Measurements from ENCODE around the gene ADORA1. TPM values are rescaled to one million over a fixed set of nuclear protein-coding genes. Genes with fewer than 3 reads are reported as not detected.

ADORA1 gene
- total and polyA plus RNA-seq, 2 donors (not counting 1 experiment from before 2014, with no cell fraction given): not detected

DNA sequence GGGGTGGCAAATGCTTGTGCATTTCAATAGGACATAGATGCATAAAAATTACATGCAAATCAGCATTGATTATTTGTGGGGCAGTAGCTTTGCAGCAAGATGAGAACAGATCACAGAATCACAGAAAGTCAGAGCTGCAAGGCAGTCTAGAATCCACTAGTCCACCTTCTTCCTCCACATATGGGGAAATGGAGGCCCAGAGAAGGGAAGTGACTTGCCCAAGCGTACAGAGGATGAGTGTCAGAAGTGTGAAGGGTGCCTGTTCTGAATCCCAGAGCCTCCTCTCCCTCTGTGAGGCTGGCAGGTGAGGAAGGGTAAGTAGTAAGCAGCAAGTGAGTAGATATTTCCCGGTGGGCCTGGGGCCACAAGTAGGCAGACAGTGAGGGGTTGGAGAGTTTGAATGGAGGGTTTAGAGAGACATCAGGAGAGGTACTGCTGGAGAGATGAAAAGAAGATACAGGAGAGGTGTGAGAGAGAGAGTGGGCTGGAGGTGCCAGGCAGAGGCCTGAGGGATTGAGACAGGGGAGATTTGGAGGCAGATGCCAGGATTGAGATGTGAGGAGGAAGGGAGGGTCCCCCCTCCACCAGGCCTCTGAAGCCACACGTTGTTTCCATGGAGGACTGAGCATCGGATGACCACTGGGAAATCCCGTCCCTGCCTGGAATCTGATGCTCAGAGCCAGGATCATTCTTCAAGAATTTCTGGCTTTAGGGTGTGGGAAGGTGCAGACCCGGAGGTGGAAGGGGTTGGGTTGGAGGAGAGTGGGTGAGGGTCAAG lies 36.9 kb upstream of the ADORA1 start:
- peaks cover 6 to 13% (median 8%) of the 10 kb centered on the region in 3 donors for H3K9me3 ChIP-seq (ENCODE audit: control extremely low read depth in 1 of 3, control insufficient read depth in 2 of 3, insufficient read depth in 1 of 3, low read length in 2 of 3)
- H4K20me1 ChIP-seq (ENCODE audit: control insufficient read depth, insufficient read depth, low read length, poor library complexity, severe bottlenecking): no peaks in the 10 kb centered on the region
- H3K9me3 Mint-ChIP-seq (ENCODE audit: insufficient read depth): peaks cover 13% of the 10 kb centered on the region
- 77% methylated on average over 6 of the region's 6 CpGs for WGBS (ENCODE audit: insufficient coverage)
- no peak for TF ChIP-seq EZH2 (IDR thresholded peaks at IDR 0.05; ENCODE audit: borderline replicate concordance, insufficient read depth, low read depth, low read length, poor library complexity, severe bottlenecking)
- H3K27ac Mint-ChIP-seq: no peak overlapping the region
- ChIA-PET POLR2A (no interaction called here), CTCF (interaction anchor here (0.7 kb wide), 1 partner anchor 1661 kb away, joined by 5 read pairs; no protein-coding TSS in a partner anchor)
- no peaks in the 10 kb centered on the region for H3K36me3 ChIP-seq (replicated peaks in 1 of 2; ENCODE audit: control extremely low read depth in 1 of 2, control insufficient read depth in 1 of 2, extremely low read depth in 1 of 2, insufficient read depth in 2 of 2, low read length in 1 of 2)
- H3K79me2 ChIP-seq (ENCODE audit: control insufficient read depth, insufficient read depth, low read length): no peaks in the 10 kb centered on the region
- H3K4me1 ChIP-seq (ENCODE audit: control insufficient read depth in 2 of 2, insufficient read depth in 2 of 2, low read length in 2 of 2): no peaks in the 10 kb centered on the region
- DNase-seq (no peak), ATAC-seq (ENCODE audit: low read depth) (no peak)
- no peak overlapping the region for H2AFZ ChIP-seq (ENCODE audit: insufficient read depth, low read depth, low read length, poor library complexity, severe bottlenecking)
- H3K27me3 ChIP-seq (replicated peaks in 1 of 4; ENCODE audit: control extremely low read depth in 1 of 4, control insufficient read depth in 3 of 4, insufficient read depth in 4 of 4, low read length in 3 of 4): peaks cover 0 to 3% (median 1%) of the 10 kb centered on the region in 4 experiments
- H3K27ac ChIP-seq (ENCODE audit: low read length in 2 of 2): no peak overlapping the region
- H3K4me2 ChIP-seq (replicated peaks; ENCODE audit: low read depth, low read length, poor library complexity, severe bottlenecking): no peak overlapping the region
- no peak overlapping the region for H3K4me3 ChIP-seq (ENCODE audit: control extremely low read depth in 1 of 5, extremely low read depth in 1 of 5, insufficient read depth in 1 of 5, low read depth in 2 of 5, low read length in 4 of 5)
- no peaks in the 10 kb centered on the region for H3K4me1 Mint-ChIP-seq
- peaks cover 35% of the 10 kb centered on the region for H3K27me3 Mint-ChIP-seq
- H3K4me3 Mint-ChIP-seq: no peak overlapping the region
- no peak overlapping the region for H3K9ac ChIP-seq (ENCODE audit: low read length)
- intact Hi-C loops (cut with micrococcal nuclease): no loop called here

DNA sequence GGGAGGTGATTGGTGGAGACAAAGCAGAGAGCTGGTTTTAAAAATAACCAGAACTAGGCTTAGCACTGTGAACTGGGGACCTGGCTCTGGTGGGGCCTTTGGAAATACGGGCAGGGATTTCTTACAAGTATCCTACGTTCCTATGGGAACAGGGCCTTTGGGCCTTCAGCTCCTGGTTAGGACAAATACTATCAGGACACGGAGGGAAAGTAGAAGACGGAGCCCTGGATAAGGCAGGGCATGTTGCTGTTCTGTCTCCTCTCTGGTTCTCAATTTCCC lies 36.4 kb upstream of the ADORA1 start:
- H3K4me2 ChIP-seq (replicated peaks; ENCODE audit: low read depth, low read length, poor library complexity, severe bottlenecking): no peak overlapping the region
- H3K27ac ChIP-seq (ENCODE audit: low read length in 2 of 2): no peak overlapping the region
- no peak overlapping the region for H3K27ac Mint-ChIP-seq
- H3K4me3 ChIP-seq (ENCODE audit: control extremely low read depth in 1 of 5, extremely low read depth in 1 of 5, insufficient read depth in 1 of 5, low read depth in 2 of 5, low read length in 4 of 5): no peak overlapping the region
- no peaks in the 10 kb centered on the region for H3K36me3 ChIP-seq (replicated peaks in 1 of 2; ENCODE audit: control extremely low read depth in 1 of 2, control insufficient read depth in 1 of 2, extremely low read depth in 1 of 2, insufficient read depth in 2 of 2, low read length in 1 of 2)
- H3K4me1 ChIP-seq (ENCODE audit: control insufficient read depth in 2 of 2, insufficient read depth in 2 of 2, low read length in 2 of 2): no peaks in the 10 kb centered on the region
- H3K27me3 Mint-ChIP-seq: peaks cover 35% of the 10 kb centered on the region
- peaks cover 6 to 17% (median 8%) of the 10 kb centered on the region in 3 donors for H3K9me3 ChIP-seq (ENCODE audit: control extremely low read depth in 1 of 3, control insufficient read depth in 2 of 3, insufficient read depth in 1 of 3, low read length in 2 of 3)
- no peak for DNase-seq
- WGBS (ENCODE audit: insufficient coverage): 100% methylated on average over 2 of the region's 4 CpGs
- no peaks in the 10 kb centered on the region for H3K79me2 ChIP-seq (ENCODE audit: control insufficient read depth, insufficient read depth, low read length)
- no peak for ATAC-seq (ENCODE audit: low read depth)
- intact Hi-C loops (cut with micrococcal nuclease): no loop called here
- ChIA-PET CTCF (interaction anchor here (0.7 kb wide), 1 partner anchor 1661 kb away, joined by 5 read pairs; no protein-coding TSS in a partner anchor), POLR2A (no interaction called here)
- H3K9me3 Mint-ChIP-seq (ENCODE audit: insufficient read depth): peaks cover 14% of the 10 kb centered on the region
- H3K4me1 Mint-ChIP-seq: no peaks in the 10 kb centered on the region
- no peaks in the 10 kb centered on the region for H4K20me1 ChIP-seq (ENCODE audit: control insufficient read depth, insufficient read depth, low read length, poor library complexity, severe bottlenecking)
- peaks cover 0 to 3% (median 1%) of the 10 kb centered on the region in 4 experiments for H3K27me3 ChIP-seq (replicated peaks in 1 of 4; ENCODE audit: control extremely low read depth in 1 of 4, control insufficient read depth in 3 of 4, insufficient read depth in 4 of 4, low read length in 3 of 4)
- no peak overlapping the region for H3K9ac ChIP-seq (ENCODE audit: low read length)
- no peak overlapping the region for H3K4me3 Mint-ChIP-seq
- TF ChIP-seq, protein P1, sequence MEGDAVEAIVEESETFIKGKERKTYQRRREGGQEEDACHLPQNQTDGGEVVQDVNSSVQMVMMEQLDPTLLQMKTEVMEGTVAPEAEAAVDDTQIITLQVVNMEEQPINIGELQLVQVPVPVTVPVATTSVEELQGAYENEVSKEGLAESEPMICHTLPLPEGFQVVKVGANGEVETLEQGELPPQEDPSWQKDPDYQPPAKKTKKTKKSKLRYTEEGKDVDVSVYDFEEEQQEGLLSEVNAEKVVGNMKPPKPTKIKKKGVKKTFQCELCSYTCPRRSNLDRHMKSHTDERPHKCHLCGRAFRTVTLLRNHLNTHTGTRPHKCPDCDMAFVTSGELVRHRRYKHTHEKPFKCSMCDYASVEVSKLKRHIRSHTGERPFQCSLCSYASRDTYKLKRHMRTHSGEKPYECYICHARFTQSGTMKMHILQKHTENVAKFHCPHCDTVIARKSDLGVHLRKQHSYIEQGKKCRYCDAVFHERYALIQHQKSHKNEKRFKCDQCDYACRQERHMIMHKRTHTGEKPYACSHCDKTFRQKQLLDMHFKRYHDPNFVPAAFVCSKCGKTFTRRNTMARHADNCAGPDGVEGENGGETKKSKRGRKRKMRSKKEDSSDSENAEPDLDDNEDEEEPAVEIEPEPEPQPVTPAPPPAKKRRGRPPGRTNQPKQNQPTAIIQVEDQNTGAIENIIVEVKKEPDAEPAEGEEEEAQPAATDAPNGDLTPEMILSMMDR (IDR thresholded peaks at IDR 0.05): no peak
- no peak for TF ChIP-seq EZH2 (IDR thresholded peaks at IDR 0.05; ENCODE audit: borderline replicate concordance, insufficient read depth, low read depth, low read length, poor library complexity, severe bottlenecking)
- H2AFZ ChIP-seq (ENCODE audit: insufficient read depth, low read depth, low read length, poor library complexity, severe bottlenecking): no peak overlapping the region

Data from B cell (primary cell).